ACHN (cell line): ENCODE results near the gene SYNE2.
A peak's percentile ranks its signal among the peaks of the same experiment; 100 is the strongest.

Source experiments
- DNase-seq: peaks from one replicate; pipeline ENCODE4 v3.0.0-alpha.2; 2015
- in situ Hi-C: cut with HindIII; loops from 2 replicates; pipeline ENCODE4 v1.10.0; 2017; ENCODE audit warnings: low sequenced_read_pairs, low pct_ligation_motif_present, low pct_unique_long_range_greater_than_20kb

Gene SYNE2

GRCh38 chr14:64049616-64050381, 197.0 kb downstream of the SYNE2 start:
- in situ Hi-C loops, result no loop called here
- no peak for DNase-seq

GRCh38 chr14:64053694-64054669, 201.2 kb downstream of the SYNE2 start:
- DNase-seq, result peak; percentile 35
- in situ Hi-C loops, result no loop called here

- in situ Hi-C loops, result no loop called here
- no peak for DNase-seq
Observed at GRCh38 chr14:64059454-64060198, 206.8 kb downstream of the SYNE2 start.

DNA sequence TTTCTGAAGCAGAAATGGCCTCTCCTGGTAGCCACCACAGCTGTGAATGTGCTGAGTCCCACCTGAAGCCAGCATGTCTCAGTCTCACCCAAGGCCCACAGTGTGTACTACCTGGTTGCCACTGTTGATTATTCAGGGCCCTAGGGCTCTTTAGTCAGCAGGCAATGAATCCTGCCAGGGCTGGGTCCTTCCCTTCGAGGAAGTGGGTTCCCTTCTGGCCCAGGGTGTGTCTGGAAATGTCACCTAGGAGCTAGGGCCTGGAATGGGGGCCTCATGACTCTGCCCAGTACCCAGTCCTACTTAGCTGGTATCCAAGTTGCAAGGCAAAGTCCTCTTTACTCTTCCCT, 207.4 kb downstream of the SYNE2 start:
- DNase-seq, result no peak

DNA sequence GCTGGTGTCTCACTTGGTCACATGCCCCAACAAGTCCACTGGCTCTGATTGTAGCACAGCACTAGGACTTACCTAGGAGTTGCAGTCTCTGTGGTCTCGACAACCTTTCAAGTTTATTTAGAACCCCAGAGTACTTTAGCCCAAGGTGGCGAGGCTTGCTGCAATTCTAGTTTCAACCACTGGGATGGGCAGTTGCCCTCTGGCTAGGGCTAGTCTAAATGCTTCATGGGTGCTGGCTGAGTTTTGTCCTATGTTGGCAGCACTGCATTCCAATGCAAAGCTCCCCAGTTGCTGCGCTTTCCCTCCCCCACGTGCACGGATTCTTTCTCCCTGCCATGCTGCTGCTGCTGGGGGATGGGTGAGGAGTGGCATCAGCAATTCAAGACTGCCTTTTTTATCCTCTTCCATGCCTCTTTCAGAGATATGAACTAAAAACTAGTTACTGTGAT, 207.9 kb downstream of the SYNE2 start:
- in situ Hi-C loops, result no loop called here
- DNase-seq, result peak; percentile 39

More for the DNA sequence above, 207.4 kb downstream of the SYNE2 start:
- in situ Hi-C loops, result no loop called here

DNA sequence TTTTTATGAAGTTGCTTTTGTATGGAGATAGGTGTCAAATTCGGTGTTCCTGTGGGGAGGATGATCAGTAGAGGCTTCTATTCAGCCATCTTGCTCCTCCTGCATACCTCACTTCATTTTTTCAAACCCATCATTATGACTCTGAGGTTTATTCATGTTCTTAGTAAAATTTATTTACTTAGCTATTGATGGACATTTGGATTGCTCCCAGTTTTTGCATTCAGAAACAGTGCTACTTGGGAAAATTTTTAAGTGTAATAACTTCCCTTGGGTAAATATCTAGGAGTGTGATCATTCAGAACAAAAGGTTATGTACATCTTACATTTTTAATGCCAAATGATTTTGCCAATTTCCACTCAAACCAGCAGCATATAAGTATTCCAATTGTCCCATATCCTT, 208.3 kb downstream of the SYNE2 start:
- in situ Hi-C loops, result no loop called here
- no peak for DNase-seq

GRCh38 chr14:64061706-64062105, 208.9 kb downstream of the SYNE2 start:
- DNase-seq, result no peak
- in situ Hi-C loops, result no loop called here

GRCh38 chr14:64062381-64063115, 209.7 kb downstream of the SYNE2 start:
- no peak for DNase-seq
- in situ Hi-C loops, result no loop called here

DNA sequence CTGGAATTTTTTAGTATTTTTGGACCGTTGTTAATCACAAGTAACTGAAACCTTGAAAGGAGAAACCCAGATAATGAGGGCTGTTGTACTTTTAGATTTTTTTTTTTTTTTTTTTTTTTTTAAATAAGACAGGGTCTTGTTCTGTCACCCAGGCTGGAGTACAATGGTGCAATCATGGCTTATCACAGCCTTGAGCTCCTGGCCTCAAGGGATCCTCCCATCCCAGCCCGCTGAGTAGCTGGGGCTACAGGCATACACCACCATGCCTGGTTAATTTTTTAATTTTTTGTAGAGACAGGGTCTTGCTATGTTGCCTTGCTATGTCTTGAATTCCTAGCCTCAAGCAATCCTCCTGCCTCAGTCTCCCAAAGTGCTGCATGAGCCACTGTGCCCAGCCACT, 211.6 kb downstream of the SYNE2 start:
- in situ Hi-C loops, result no loop called here
- DNase-seq, result no peak

GRCh38 chr14:64069634-64070359, 217.0 kb downstream of the SYNE2 start:
- in situ Hi-C loops, result no loop called here
- DNase-seq, result no peak

GRCh38 chr14:64074961-64075612, 222.3 kb downstream of the SYNE2 start:
- DNase-seq, result no peak
- in situ Hi-C loops, result no loop called here

GRCh38 chr14:64075613-64076005, 222.8 kb downstream of the SYNE2 start:
- in situ Hi-C loops, result no loop called here

GRCh38 chr14:64080452-64080851, 227.6 kb downstream of the SYNE2 start:
- DNase-seq, result no peak
- in situ Hi-C loops, result no loop called here

More at GRCh38 chr14:64075613-64076005, 222.8 kb downstream of the SYNE2 start:
- no peak for DNase-seq

DNA sequence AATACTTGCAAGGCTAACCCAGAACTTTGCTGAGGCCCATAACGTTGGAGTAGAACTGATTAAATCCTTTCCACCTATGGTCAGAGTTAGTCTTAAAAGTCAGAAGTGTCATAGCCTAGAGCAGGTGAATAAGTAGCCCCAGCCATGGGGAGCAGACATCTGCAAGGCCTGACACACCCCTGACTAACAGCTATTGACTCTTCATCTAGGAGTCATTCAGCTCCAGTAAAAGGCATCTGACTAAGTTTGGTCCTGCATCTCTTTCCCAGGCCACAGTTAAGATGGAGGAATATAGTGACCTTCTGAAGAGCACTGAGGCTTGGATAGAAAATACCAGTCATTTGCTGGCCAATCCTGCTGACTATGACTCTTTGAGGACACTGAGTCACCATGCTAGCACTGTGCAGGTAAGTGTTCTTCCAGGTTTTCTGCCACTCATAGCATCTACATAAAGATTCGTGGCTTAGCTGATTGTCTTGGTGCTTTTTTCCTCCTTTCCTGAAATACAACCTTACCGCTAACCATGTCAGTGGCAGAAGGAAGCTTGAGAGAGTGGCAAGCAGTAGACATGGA, 228.5 kb downstream of the SYNE2 start:
- in situ Hi-C loops, result no loop called here
- no peak for DNase-seq

DNA sequence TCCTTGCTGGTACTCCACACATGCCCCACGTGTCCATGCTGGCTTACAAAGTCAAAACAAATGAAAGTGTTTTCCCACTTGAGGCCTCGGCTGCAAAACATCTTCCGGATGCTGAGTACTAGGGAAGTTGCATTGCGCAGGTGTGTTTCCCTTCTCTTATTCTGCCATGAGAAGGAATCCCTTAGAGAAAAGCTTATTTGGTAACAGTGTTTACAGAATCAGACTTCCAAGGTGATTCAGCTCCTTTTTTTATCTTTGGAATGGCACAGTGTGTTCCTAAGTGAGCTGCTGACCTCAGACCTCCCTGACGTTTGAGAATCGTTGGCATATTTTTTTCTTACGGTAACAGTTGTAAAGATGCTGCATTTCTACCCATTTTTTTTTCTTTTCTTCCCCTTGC, 230.0 kb downstream of the SYNE2 start:
- DNase-seq, result no peak
- in situ Hi-C loops, result no loop called here

DNA sequence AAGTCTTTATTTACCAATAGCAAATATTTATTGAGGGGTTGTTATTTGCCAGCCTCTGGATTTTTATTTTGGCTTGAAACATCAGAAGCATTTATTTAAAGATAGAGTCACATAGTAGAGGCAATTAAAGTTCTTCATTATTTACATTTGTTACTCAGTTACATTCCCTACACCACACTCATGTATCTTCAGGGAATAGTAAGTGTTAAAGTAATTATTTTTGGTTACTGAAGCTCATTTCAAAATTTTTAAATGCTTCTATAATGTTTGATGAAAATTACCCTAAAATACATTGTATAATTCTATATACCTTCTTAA, 235.8 kb downstream of the SYNE2 start:
- DNase-seq, result no peak
- in situ Hi-C loops, result no loop called here

GRCh38 chr14:64089920-64090319, 237.1 kb downstream of the SYNE2 start:
- in situ Hi-C loops, result no loop called here
- DNase-seq, result no peak
